Neuronal stem cell (in vitro differentiated cells): ENCODE data around the gene ABCA13.

Experiments used
- DNase-seq: peaks from one replicate; pipeline ENCODE4 v3.0.0-alpha.2; 2013; ENCODE audit warnings: low spot score
- H2AFZ ChIP-seq: one replicate; pipeline ENCODE4 v1.6.1; 2013; ENCODE audit warnings: mild to moderate bottlenecking, low read length, inconsistent platforms
- H2AK5ac ChIP-seq: 2 replicates; pipeline ENCODE4 v1.6.1; 2013; ENCODE audit warnings: low read depth, mild to moderate bottlenecking, inconsistent platforms, low read length, moderate library complexity, mixed read lengths
- H2BK120ac ChIP-seq: 2 replicates; pipeline ENCODE4 v1.6.1; 2013; ENCODE audit warnings: low read depth, mild to moderate bottlenecking, inconsistent platforms, low read length, moderate library complexity, mixed read lengths
- H2BK12ac ChIP-seq: one replicate; pipeline ENCODE4 v1.6.1; 2013; ENCODE audit warnings: low read length, inconsistent platforms
- H2BK15ac ChIP-seq: 2 replicates; pipeline ENCODE4 v1.6.1; 2013; ENCODE audit warnings: mild to moderate bottlenecking, low read length, inconsistent platforms, mixed read lengths
- H2BK5ac ChIP-seq: one replicate; pipeline ENCODE4 v1.6.1; 2013; ENCODE audit warnings: inconsistent platforms, mild to moderate bottlenecking, low read length, moderate library complexity
- H3K14ac ChIP-seq: one replicate; pipeline ENCODE4 v1.6.1; 2013; ENCODE audit warnings: low read length, inconsistent platforms
- H3K18ac ChIP-seq: 2 replicates; pipeline ENCODE4 v1.6.1; 2013; ENCODE audit warnings: low read length, inconsistent platforms
- H3K23ac ChIP-seq: 2 replicates; pipeline ENCODE4 v1.6.1; 2013; ENCODE audit warnings: low read depth, mild to moderate bottlenecking, mixed read lengths, low read length, inconsistent platforms; ENCODE audit not compliant: poor library complexity
- H3K27ac ChIP-seq: replicated peaks from 3 replicates; pipeline ENCODE4 v1.5.1; 2013; ENCODE audit warnings: low read length, inconsistent platforms
- H3K27me3 ChIP-seq, 3 experiments: 2 replicates each; pipeline ENCODE4 v1.6.1; 2013; ENCODE audit warnings: low read length in 3 of 3, mild to moderate bottlenecking in 2 of 3, inconsistent platforms in 1 of 3, low read depth in 1 of 3, mixed read lengths in 1 of 3, moderate library complexity in 1 of 3; ENCODE audit not compliant: control insufficient read depth in 3 of 3, insufficient read depth in 3 of 3
- H3K36me3 ChIP-seq, 2 donors: replicated peaks in 1 of 2; 2 replicates each; pipeline ENCODE4 v1.6.1; 2013; ENCODE audit warnings: low read length in 2 of 2; ENCODE audit not compliant: control insufficient read depth in 2 of 2, insufficient read depth in 2 of 2
- H3K4ac ChIP-seq: 2 replicates; pipeline ENCODE4 v1.6.1; 2013; ENCODE audit warnings: inconsistent platforms, mild to moderate bottlenecking, low read length, moderate library complexity
- H3K4me1 ChIP-seq, 2 donors: 1 replicate in 1 of 2; 2 replicates in 1 of 2; pipeline ENCODE4 v1.6.1; 2013; ENCODE audit warnings: low read length in 2 of 2, low read depth in 1 of 2; ENCODE audit not compliant: control insufficient read depth in 2 of 2, insufficient read depth in 1 of 2
- H3K4me2 ChIP-seq: one replicate; pipeline ENCODE4 v1.6.1; 2013; ENCODE audit warnings: mild to moderate bottlenecking, low read length, inconsistent platforms; ENCODE audit not compliant: insufficient read depth, poor library complexity, severe bottlenecking
- H3K4me3 ChIP-seq, 2 donors: 2 replicates each; pipeline ENCODE4 v1.5.1; 2013; ENCODE audit warnings: low read length in 2 of 2, mild to moderate bottlenecking in 2 of 2, inconsistent platforms in 1 of 2, moderate library complexity in 1 of 2
- H3K79me1 ChIP-seq: one replicate; pipeline ENCODE4 v1.6.1; 2013; ENCODE audit warnings: low read depth, mild to moderate bottlenecking, inconsistent platforms, low read length, moderate library complexity
- H3K9ac ChIP-seq: one replicate; pipeline ENCODE4 v1.6.1; 2013; ENCODE audit warnings: mild to moderate bottlenecking, low read depth, low read length, inconsistent platforms; ENCODE audit not compliant: poor library complexity
- H3K9me3 ChIP-seq, 2 donors: replicated peaks in 1 of 2; 2 replicates each; pipeline versions ENCODE3 to v1.6.1; 2013; ENCODE audit warnings: low read length in 2 of 2, mild to moderate bottlenecking in 2 of 2, inconsistent platforms in 1 of 2, low read depth in 1 of 2, mixed read lengths in 1 of 2, moderate library complexity in 1 of 2; ENCODE audit not compliant: control insufficient read depth in 2 of 2, insufficient read depth in 1 of 2
- H4K8ac ChIP-seq: one replicate; pipeline ENCODE4 v1.6.1; 2013; ENCODE audit warnings: low read depth, mild to moderate bottlenecking, inconsistent platforms, low read length, moderate library complexity
- H4K91ac ChIP-seq: one replicate; pipeline ENCODE4 v1.6.1; 2013; ENCODE audit warnings: low read length, low read depth, mild to moderate bottlenecking, inconsistent platforms; ENCODE audit not compliant: poor library complexity
- WGBS, 2 donors: extraction: QIAGEN DNeasy Blood & Tissue Kit; methylation state at CpG; one replicate each; pipeline ENCODE4 v1.1.7; 2013; ENCODE audit warnings: missing lambda C conversion rate in 2 of 2, mixed read lengths in 1 of 2; ENCODE audit not compliant: insufficient read length in 2 of 2, insufficient replicate concordance in 1 of 2; ENCODE audit errors: extremely low coverage in 2 of 2; 5-methylcytosine and 5-hydroxymethylcytosine counted together

The ABCA13 gene

GRCh38 chr7:48681006-48681405 is 509.7 kb downstream of the ABCA13 start:
- Histone ChIP-seq H4K91ac (no peak overlapping the region), H2BK12ac (no peak overlapping the region), H3K27ac (no peak overlapping the region), H2AFZ (no peak overlapping the region), H3K79me1 (no peaks in the 10 kb centered on the region), H3K27me3 (no peaks in the 10 kb centered on the region), H3K4me1 (peaks cover 0 to 3% of the 10 kb centered on the region in 2 donors), H3K23ac (no peak overlapping the region), H3K9ac (no peak overlapping the region), H2BK120ac (no peak overlapping the region), H2AK5ac (no peak overlapping the region), H4K8ac (no peak overlapping the region), H2BK5ac (no peak overlapping the region), H3K4me3 (no peak overlapping the region), H3K36me3 (no peaks in the 10 kb centered on the region), H3K18ac (no peak overlapping the region), H3K4ac (no peak overlapping the region), H3K4me2 (no peak overlapping the region), H2BK15ac (no peak overlapping the region), H3K14ac (no peak overlapping the region), H3K9me3 (no peaks in the 10 kb centered on the region)
- WGBS, 2 donors: no CpG with 5 or more reads among the region's 2 CpGs
- DNase-seq: no peak

GRCh38 chr7:48691788-48692187 is 520.5 kb downstream of the ABCA13 start:
- no peak overlapping the region for H3K23ac ChIP-seq
- no peaks in the 10 kb centered on the region for H3K4me1 ChIP-seq
- DNase-seq: no peak
- no CpG with 5 or more reads among the region's 1 CpG for WGBS, 2 donors
- H3K9ac ChIP-seq: no peak overlapping the region
- no peak overlapping the region for H2BK120ac ChIP-seq
- no peaks in the 10 kb centered on the region for H3K79me1 ChIP-seq
- no peak overlapping the region for H3K18ac ChIP-seq
- H3K14ac ChIP-seq: no peak overlapping the region
- no peak overlapping the region for H4K8ac ChIP-seq
- H2AK5ac ChIP-seq: no peak overlapping the region
- no peak overlapping the region for H2BK12ac ChIP-seq
- H3K4ac ChIP-seq: no peak overlapping the region
- H2BK15ac ChIP-seq: no peak overlapping the region
- no peaks in the 10 kb centered on the region for H3K9me3 ChIP-seq
- no peak overlapping the region for H3K4me3 ChIP-seq
- no peak overlapping the region for H2BK5ac ChIP-seq
- H3K36me3 ChIP-seq: no peaks in the 10 kb centered on the region
- H3K27me3 ChIP-seq: no peaks in the 10 kb centered on the region
- H2AFZ ChIP-seq: no peak overlapping the region
- H4K91ac ChIP-seq: no peak overlapping the region
- H3K4me2 ChIP-seq: no peak overlapping the region
- no peak overlapping the region for H3K27ac ChIP-seq
